ENCODE measurements around the gene GPRC5A.

- TF ChIP-seq PATZ1 (tag by site-specific recombination; IDR thresholded peaks at IDR 0.05): no peak
- no peak for TF ChIP-seq ZNF510 (tag by site-specific recombination; IDR thresholded peaks at IDR 0.05; ENCODE audit: insufficient replicate concordance)
- TF ChIP-seq, protein P1, sequence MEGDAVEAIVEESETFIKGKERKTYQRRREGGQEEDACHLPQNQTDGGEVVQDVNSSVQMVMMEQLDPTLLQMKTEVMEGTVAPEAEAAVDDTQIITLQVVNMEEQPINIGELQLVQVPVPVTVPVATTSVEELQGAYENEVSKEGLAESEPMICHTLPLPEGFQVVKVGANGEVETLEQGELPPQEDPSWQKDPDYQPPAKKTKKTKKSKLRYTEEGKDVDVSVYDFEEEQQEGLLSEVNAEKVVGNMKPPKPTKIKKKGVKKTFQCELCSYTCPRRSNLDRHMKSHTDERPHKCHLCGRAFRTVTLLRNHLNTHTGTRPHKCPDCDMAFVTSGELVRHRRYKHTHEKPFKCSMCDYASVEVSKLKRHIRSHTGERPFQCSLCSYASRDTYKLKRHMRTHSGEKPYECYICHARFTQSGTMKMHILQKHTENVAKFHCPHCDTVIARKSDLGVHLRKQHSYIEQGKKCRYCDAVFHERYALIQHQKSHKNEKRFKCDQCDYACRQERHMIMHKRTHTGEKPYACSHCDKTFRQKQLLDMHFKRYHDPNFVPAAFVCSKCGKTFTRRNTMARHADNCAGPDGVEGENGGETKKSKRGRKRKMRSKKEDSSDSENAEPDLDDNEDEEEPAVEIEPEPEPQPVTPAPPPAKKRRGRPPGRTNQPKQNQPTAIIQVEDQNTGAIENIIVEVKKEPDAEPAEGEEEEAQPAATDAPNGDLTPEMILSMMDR (tag by site-specific recombination; IDR thresholded peaks at IDR 0.05): no peak
- TF ChIP-seq EGR2 (tag by site-specific recombination; IDR thresholded peaks at IDR 0.05; ENCODE audit: low read depth): no peak
- TF ChIP-seq ZNF654 (tag by site-specific recombination; IDR thresholded peaks at IDR 0.05; ENCODE audit: low read depth): no peak
- no peak for TF ChIP-seq ZNF544 (tag by site-specific recombination; IDR thresholded peaks at IDR 0.05)
- no peak for TF ChIP-seq ZSCAN5A (tag by site-specific recombination; IDR thresholded peaks at IDR 0.05)
- no peak for TF ChIP-seq ZFHX2 (tag by site-specific recombination; conservative IDR thresholded peaks at IDR 0.05)
- TF ChIP-seq, protein P2, sequence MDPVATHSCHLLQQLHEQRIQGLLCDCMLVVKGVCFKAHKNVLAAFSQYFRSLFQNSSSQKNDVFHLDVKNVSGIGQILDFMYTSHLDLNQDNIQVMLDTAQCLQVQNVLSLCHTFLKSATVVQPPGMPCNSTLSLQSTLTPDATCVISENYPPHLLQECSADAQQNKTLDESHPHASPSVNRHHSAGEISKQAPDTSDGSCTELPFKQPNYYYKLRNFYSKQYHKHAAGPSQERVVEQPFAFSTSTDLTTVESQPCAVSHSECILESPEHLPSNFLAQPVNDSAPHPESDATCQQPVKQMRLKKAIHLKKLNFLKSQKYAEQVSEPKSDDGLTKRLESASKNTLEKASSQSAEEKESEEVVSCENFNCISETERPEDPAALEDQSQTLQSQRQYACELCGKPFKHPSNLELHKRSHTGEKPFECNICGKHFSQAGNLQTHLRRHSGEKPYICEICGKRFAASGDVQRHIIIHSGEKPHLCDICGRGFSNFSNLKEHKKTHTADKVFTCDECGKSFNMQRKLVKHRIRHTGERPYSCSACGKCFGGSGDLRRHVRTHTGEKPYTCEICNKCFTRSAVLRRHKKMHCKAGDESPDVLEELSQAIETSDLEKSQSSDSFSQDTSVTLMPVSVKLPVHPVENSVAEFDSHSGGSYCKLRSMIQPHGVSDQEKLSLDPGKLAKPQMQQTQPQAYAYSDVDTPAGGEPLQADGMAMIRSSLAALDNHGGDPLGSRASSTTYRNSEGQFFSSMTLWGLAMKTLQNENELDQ (tag by site-specific recombination; IDR thresholded peaks at IDR 0.05; ENCODE audit: low read depth): no peak
- TF ChIP-seq, protein P3, sequence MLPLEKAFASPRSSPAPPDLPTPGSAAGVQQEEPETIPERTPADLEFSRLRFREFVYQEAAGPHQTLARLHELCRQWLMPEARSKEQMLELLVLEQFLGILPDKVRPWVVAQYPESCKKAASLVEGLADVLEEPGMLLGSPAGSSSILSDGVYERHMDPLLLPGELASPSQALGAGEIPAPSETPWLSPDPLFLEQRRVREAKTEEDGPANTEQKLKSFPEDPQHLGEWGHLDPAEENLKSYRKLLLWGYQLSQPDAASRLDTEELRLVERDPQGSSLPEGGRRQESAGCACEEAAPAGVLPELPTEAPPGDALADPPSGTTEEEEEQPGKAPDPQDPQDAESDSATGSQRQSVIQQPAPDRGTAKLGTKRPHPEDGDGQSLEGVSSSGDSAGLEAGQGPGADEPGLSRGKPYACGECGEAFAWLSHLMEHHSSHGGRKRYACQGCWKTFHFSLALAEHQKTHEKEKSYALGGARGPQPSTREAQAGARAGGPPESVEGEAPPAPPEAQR (tag by site-specific recombination; IDR thresholded peaks at IDR 0.05): no peak
- TF ChIP-seq, protein P4, sequence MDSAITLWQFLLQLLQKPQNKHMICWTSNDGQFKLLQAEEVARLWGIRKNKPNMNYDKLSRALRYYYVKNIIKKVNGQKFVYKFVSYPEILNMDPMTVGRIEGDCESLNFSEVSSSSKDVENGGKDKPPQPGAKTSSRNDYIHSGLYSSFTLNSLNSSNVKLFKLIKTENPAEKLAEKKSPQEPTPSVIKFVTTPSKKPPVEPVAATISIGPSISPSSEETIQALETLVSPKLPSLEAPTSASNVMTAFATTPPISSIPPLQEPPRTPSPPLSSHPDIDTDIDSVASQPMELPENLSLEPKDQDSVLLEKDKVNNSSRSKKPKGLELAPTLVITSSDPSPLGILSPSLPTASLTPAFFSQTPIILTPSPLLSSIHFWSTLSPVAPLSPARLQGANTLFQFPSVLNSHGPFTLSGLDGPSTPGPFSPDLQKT (IDR thresholded peaks at IDR 0.05; ENCODE audit: borderline replicate concordance, low read depth, low read length): no peak
- no peak for TF ChIP-seq ZNF362 (tag by site-specific recombination; IDR thresholded peaks at IDR 0.05)
Measured at GRCh38 chr12:12870465-12870864, 20.9 kb upstream of the GPRC5A start.

All from HEK293 (cell line).